GM12878 (cell line): Measurements from ENCODE around the gene MACF1. TPM values are rescaled to one million over a fixed set of nuclear protein-coding genes. Genes with fewer than 3 reads are reported as not detected.

Experiments used
- ATAC-seq: fragments of 200-7000 bp; cut with Tn5 transposase; 3 replicates; pipeline ENCODE4 v1.9.1; 2020; ENCODE audit warnings: mild to moderate bottlenecking, moderate library complexity
- BruUV-seq: library from RNA; stranded (reverse); fragments of 400-500 nt; replicated peaks from 2 replicates; lab custom pipeline; 2021; lab: Mats Ljungman, UMichigan
- CTCF ChIA-PET: fragments of 300-600 bp; sonication (Branson Sonifier 250); formaldehyde crosslinking; extraction: SDS; loops from one replicate; lab custom pipeline; 2021; ENCODE audit warnings: inconsistent platforms; lab: Yijun Ruan, JAX
- POLR2A ChIA-PET: fragments of 350-600 bp; formaldehyde crosslinking; extraction: SDS; loops from one replicate; lab custom pipeline; 2021; ENCODE audit warnings: inconsistent platforms; lab: Charles Lee
- RAD21 ChIA-PET: fragments of 300-600 bp; sonication (Branson Sonifier 250); formaldehyde crosslinking; loops from one replicate; lab custom pipeline; 2023; ENCODE audit warnings: antibody characterized with exemption; ENCODE audit not compliant: unreplicated experiment; lab: Charles Lee
- SMC1A ChIA-PET: fragments of 300-600 bp; sonication (Branson Sonifier 250); formaldehyde crosslinking; loops from one replicate; lab custom pipeline; 2023; ENCODE audit not compliant: unreplicated experiment, uncharacterized antibody; lab: Charles Lee
- DNase-seq: peaks from one replicate; pipeline ENCODE4 v3.0.0-alpha.2; 2011; ENCODE audit warnings: low read depth, low spot score
- FAIRE-seq: peaks from 3 replicates; lab custom pipeline; 2011; peaks lifted over from hg19 to GRCh38; lab: Jason Lieb, UNC
- H2AFZ ChIP-seq: 2 replicates; pipeline ENCODE4 v1.6.0; 2011; ENCODE audit warnings: low read depth, low read length, control low read depth; ENCODE audit not compliant: control insufficient read depth
- H3K27ac ChIP-seq: 2 replicates; pipeline ENCODE4 v1.5.1; 2011; ENCODE audit warnings: control low read depth; ENCODE audit not compliant: control insufficient read depth, insufficient read depth
- H3K27me3 ChIP-seq, 2 experiments: replicated peaks in 1 of 2; 2 replicates each; pipeline versions ENCODE4 v1.6.0 to v1.6.1; 2011; ENCODE audit warnings: low read length in 1 of 2; ENCODE audit not compliant: control insufficient read depth in 2 of 2, insufficient read depth in 2 of 2
- H3K36me3 ChIP-seq, 2 experiments: 2 replicates each; pipeline ENCODE4 v1.5.1; 2011; ENCODE audit warnings: low read length in 1 of 2; ENCODE audit not compliant: control insufficient read depth in 2 of 2, insufficient read depth in 2 of 2
- H3K4me1 ChIP-seq: 2 replicates; pipeline ENCODE4 v1.6.1; 2011; ENCODE audit warnings: mild to moderate bottlenecking, low read length, moderate library complexity, mixed read lengths; ENCODE audit not compliant: control insufficient read depth, insufficient read depth
- H3K4me2 ChIP-seq: 2 replicates; pipeline ENCODE4 v1.6.0; 2011; ENCODE audit warnings: control low read depth; ENCODE audit not compliant: control insufficient read depth, insufficient read depth
- H3K4me3 ChIP-seq: fragments of 200-600 bp; sonication (generic); 2 replicates; pipeline ENCODE4 v1.5.1; 2016
- H3K79me2 ChIP-seq: 2 replicates; pipeline ENCODE4 v1.6.0; 2011; ENCODE audit warnings: low read length; ENCODE audit not compliant: control insufficient read depth, insufficient read depth
- H3K9ac ChIP-seq: 2 replicates; pipeline ENCODE4 v1.8.0; 2011; ENCODE audit warnings: low read length, control low read depth, mixed read lengths; ENCODE audit not compliant: control insufficient read depth, insufficient read depth
- H3K9me3 ChIP-seq: replicated peaks from 3 replicates; pipeline ENCODE4 v1.5.1; 2011; ENCODE audit warnings: mild to moderate bottlenecking, low read length; ENCODE audit not compliant: control insufficient read depth, insufficient read depth
- H4K20me1 ChIP-seq: 2 replicates; pipeline ENCODE4 v1.6.0; 2011; ENCODE audit not compliant: control insufficient read depth, insufficient read depth
- BMI1 ChIP-seq: fragments of 450-650 bp; IDR thresholded peaks from 2 replicates; pipeline ENCODE4 v1.6.1; 2016; ENCODE audit warnings: mild to moderate bottlenecking, moderate library complexity, borderline replicate concordance
- CEBPB ChIP-seq, 2 experiments: fragments of 150-350 bp in 1 of 2; IDR thresholded peaks; 2 replicates each; pipeline ENCODE4 v1.6.1; 2012 to 2014; ENCODE audit warnings: low read depth in 2 of 2, low read length in 2 of 2, borderline replicate concordance in 1 of 2, inconsistent platforms in 1 of 2
- NFXL1 ChIP-seq: fragments of 450-650 bp; IDR thresholded peaks from 2 replicates; pipeline ENCODE4 v1.6.1; 2017; ENCODE audit warnings: antibody characterized with exemption, mild to moderate bottlenecking, borderline replicate concordance
- SREBF1 ChIP-seq: IDR thresholded peaks from 2 replicates; pipeline ENCODE4 v1.6.1; 2012; ENCODE audit warnings: mild to moderate bottlenecking, low read length
- STAT1 ChIP-seq: fragments of 450-650 bp; conservative IDR thresholded peaks from 2 replicates; pipeline ENCODE4 v1.6.1; 2014; ENCODE audit warnings: antibody characterized with exemption, mild to moderate bottlenecking
- SUPT20H ChIP-seq: IDR thresholded peaks from 2 replicates; pipeline ENCODE4 v1.6.1; 2011; ENCODE audit warnings: low read depth, mild to moderate bottlenecking, low read length, moderate library complexity, borderline replicate concordance; ENCODE audit not compliant: control insufficient read depth
- WGBS: methylation state at CpG from one replicate; pipeline ENCODE4 v1.1.6; 2016; ENCODE audit warnings: low lambda C conversion rate; ENCODE audit not compliant: insufficient replicate concordance, insufficient coverage; ENCODE audit errors: missing lambda C conversion rate; 5-methylcytosine and 5-hydroxymethylcytosine counted together
- in situ Hi-C: fragments of 300-500 bp; cut with MboI; formaldehyde crosslinking; loops from 9 replicates; pipeline ENCODE4 v1.14.3; 2018; ENCODE audit warnings: mixed read lengths
- intact Hi-C: fragments of 100-400 bp; cut with micrococcal nuclease; formaldehyde crosslinking; loops from one replicate; pipeline ENCODE4 v1.14.2; 2022; ENCODE audit not compliant: unreplicated experiment
- polyA plus RNA-seq, 11 experiments: library from polyadenylated mRNA; depleted of rRNA in 4 of 11; unstranded in 6 of 11; stranded (reverse) in 5 of 11; fragments of >200 nt; fragmentation: Nextera tagmentation in 4 of 11; fragmentation: Illumina TruSeq in 1 of 11; extraction: Ambion mirVana in 4 of 11; extraction: Trizol in 1 of 11; gene quantifications; 1 replicate in 1 of 11; 2 replicates in 10 of 11; pipeline versions ENCODE4 v1.2.1 to v1.2.3, GENCODE V29; 2011 to 2016; ENCODE audit warnings: inconsistent platforms in 2 of 11, missing spikeins in 2 of 11, low read depth in 1 of 11
- total RNA-seq, 4 experiments: library from RNA; depleted of rRNA in 3 of 4; stranded (reverse); fragments of >200 nt in 3 of 4; fragmentation: Illumina TruSeq in 1 of 4; extraction: Trizol in 1 of 4; gene quantifications; 2 replicates each; pipeline versions ENCODE4 v1.2.1 to v1.2.3, GENCODE V29; 2013 to 2021

The MACF1 gene
- total and polyA plus RNA-seq, 10 of the 15 experiments (the other 5 are each of a cell fraction or from before 2014, with no cell fraction given): 15.5 to 201 (median 76.9) TPM

GRCh38 chr1:39415553-39415952 is 211.1 kb downstream of the MACF1 start:
- Histone ChIP-seq H3K79me2 (no peaks in the 10 kb centered on the region; the same call in 1 of the 2 replicates), H3K27ac (no peak overlapping the region), H3K27me3 (no peaks in the 10 kb centered on the region), H3K4me3 (no peak overlapping the region), H3K36me3 (peaks cover 2 to 4% of the 10 kb centered on the region in 2 experiments; a peak in 3 of 4 replicates), H3K9me3 (no peaks in the 10 kb centered on the region), H2AFZ (no peak overlapping the region), H4K20me1 (no peaks in the 10 kb centered on the region), H3K9ac (no peak overlapping the region), H3K4me1 (peaks cover 21% of the 10 kb centered on the region), H3K4me2 (no peak overlapping the region)
- no TSS peak for BruUV-seq
- FAIRE-seq (no peak), DNase-seq (no peak), ATAC-seq (no peak)
- ChIA-PET CTCF (interaction anchor here (0.6 to 2.4 kb wide), 3 partner anchors 10 to 44 kb away, joined by 3 to 7 read pairs (median 6); no protein-coding TSS in a partner anchor), SMC1A (interaction anchor here (0.7 kb wide), 1 partner anchor 12 kb away, joined by 3 read pairs; no protein-coding TSS in a partner anchor), POLR2A (no interaction called here)
- in situ Hi-C loops: no loop called here
- intact Hi-C loops: no loop called here
- TF ChIP-seq STAT1: no peak
- TF ChIP-seq BMI1: no peak
- no peak for TF ChIP-seq NFXL1
- TF ChIP-seq CEBPB (IDR thresholded peaks at IDR 0.05; ENCODE audit: borderline replicate concordance in 1 of 2, low read depth in 2 of 2, low read length in 2 of 2): no peak
- TF ChIP-seq, all 136 proteins: peak for 0
- RAD21 ChIA-PET: no interaction called here
- WGBS: 94% methylated on average over 9 of the region's 9 CpGs

DNA sequence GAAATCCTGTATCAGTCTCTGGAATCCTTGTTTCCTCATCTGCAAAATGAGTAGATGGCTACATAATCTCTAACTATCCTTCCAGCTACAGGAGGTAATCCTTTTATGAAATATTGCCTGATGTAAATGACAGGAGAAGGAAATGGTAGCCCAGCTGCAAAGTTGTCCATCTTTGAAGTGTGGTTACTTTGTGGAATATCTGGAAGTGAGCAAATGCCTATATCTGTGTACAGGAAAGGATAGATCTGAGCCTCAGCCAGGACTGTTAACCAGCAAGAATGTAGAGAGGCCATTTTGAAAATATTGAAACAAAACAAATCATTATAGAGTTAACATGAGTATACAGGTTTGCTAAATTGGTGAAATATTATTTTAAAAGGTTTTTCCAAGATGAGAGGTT is 212.1 kb downstream of the MACF1 start:
- H3K9ac ChIP-seq: no peak overlapping the region
- peaks cover 11% of the 10 kb centered on the region for H3K4me1 ChIP-seq
- H3K27me3 ChIP-seq: no peaks in the 10 kb centered on the region
- H2AFZ ChIP-seq: no peak overlapping the region
- H3K79me2 ChIP-seq: no peaks in the 10 kb centered on the region; the same call in 1 of the 2 replicates
- ATAC-seq: no peak
- no peak overlapping the region for H3K4me2 ChIP-seq
- in situ Hi-C loops: no loop called here
- H3K36me3 ChIP-seq: peaks cover 2 to 4% of the 10 kb centered on the region in 2 experiments; a peak in 2 of 4 replicates
- no peaks in the 10 kb centered on the region for H4K20me1 ChIP-seq
- SMC1A ChIA-PET: no interaction called here
- H3K27ac ChIP-seq: no peak overlapping the region
- no peaks in the 10 kb centered on the region for H3K9me3 ChIP-seq
- no peak for TF ChIP-seq SREBF1
- no peak for TF ChIP-seq NFXL1
- TF ChIP-seq SUPT20H: no peak
- TF ChIP-seq, all 136 proteins: peak for 0
- FAIRE-seq (no peak), DNase-seq (no peak)
- ChIA-PET CTCF (interaction anchor here (0.6 to 2.4 kb wide), 3 partner anchors 14 to 534 kb away, joined by 3 to 7 read pairs (median 3); no protein-coding TSS in a partner anchor), POLR2A (no interaction called here), RAD21 (no interaction called here)
- H3K4me3 ChIP-seq: no peak overlapping the region
- intact Hi-C loops: no loop called here
- no TSS peak for BruUV-seq
